Epithelial cell of esophagus (primary cell): ENCODE results near the gene PAFAH1B1.

Experiments used
- DNase-seq: peaks from one replicate; pipeline ENCODE4 v3.0.0; 2010; ENCODE audit warnings: low read depth
- H3K4me3 ChIP-seq: 2 replicates; pipeline ENCODE4 v1.5.1; 2011; ENCODE audit warnings: mild to moderate bottlenecking, low read length, control low read depth
- TF ChIP-seq, protein P1 (sequence below): IDR thresholded peaks from 2 replicates; pipeline ENCODE4 v1.5.1; 2011; ENCODE audit warnings: low read depth, mild to moderate bottlenecking, low read length, control low read depth, inconsistent platforms; ENCODE audit not compliant: insufficient read depth; ENCODE audit errors: missing control alignments

PAFAH1B1 gene

DNA sequence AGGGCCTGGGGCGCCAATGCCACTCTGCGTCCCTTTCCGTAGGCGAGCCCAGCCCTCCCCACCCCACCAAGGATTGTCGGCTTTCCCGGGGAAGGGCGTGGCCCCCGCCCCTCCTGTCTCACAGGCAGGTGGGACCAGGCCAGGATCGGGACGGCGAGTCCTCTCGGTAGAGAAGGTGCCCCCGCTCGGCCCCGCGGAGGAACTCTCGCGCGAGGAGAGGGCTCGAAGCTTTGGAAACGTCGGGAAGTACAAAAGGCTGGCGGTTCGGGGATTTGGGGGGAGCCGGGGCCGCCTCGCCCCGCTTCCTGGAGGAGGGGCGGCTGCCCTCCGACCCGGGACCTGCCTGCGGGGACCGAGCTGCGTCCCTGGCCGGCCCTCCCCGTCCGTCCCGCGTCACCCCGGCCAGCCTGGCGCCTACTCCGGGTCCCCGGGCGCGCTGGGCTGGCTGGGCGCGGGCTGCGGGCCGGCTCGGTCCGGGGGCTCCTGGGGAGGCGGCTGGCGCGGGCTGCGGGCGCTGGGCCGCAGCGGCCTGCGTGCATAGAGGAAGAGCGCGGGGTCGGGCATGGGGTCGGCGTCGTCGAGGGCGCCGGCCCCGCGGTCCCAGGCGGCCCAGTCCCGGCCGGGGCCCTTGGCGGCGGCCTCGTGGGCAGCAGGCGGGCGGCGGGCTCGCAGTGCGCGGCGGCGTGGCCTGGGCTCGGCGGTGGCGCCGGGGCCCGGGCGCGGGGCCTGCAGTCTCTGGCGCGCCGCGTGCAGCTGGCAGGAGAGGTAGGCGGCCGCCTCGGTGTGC lies 130.7 kb downstream of the PAFAH1B1 start:
- H3K4me3 ChIP-seq = no peak overlapping the region
- TF ChIP-seq, protein P1, sequence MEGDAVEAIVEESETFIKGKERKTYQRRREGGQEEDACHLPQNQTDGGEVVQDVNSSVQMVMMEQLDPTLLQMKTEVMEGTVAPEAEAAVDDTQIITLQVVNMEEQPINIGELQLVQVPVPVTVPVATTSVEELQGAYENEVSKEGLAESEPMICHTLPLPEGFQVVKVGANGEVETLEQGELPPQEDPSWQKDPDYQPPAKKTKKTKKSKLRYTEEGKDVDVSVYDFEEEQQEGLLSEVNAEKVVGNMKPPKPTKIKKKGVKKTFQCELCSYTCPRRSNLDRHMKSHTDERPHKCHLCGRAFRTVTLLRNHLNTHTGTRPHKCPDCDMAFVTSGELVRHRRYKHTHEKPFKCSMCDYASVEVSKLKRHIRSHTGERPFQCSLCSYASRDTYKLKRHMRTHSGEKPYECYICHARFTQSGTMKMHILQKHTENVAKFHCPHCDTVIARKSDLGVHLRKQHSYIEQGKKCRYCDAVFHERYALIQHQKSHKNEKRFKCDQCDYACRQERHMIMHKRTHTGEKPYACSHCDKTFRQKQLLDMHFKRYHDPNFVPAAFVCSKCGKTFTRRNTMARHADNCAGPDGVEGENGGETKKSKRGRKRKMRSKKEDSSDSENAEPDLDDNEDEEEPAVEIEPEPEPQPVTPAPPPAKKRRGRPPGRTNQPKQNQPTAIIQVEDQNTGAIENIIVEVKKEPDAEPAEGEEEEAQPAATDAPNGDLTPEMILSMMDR = no peak
- peak; percentile 12 for DNase-seq

DNA sequence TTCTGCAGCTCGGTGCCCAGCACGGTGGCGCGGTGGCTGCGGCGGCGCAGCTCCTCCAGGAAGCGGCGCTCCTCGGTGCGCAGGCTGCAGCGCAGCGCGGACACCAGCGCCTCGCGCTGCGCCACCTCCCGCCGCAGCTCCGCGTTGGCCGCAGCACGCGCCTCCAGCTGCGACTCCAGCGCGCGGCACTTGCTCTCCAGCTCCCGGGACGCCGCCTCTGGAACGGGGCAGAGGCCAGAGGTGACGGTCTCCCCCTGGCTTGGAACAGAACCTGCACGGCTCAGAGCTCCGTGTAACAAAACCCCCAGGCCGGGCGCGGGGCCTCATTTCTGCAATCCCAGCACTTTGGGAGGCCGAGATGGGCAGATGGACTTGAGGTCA lies 131.3 kb downstream of the PAFAH1B1 start:
- TF ChIP-seq, protein P1 = no peak
- H3K4me3 ChIP-seq = no peak overlapping the region
- peak; percentile 70 for DNase-seq

DNA sequence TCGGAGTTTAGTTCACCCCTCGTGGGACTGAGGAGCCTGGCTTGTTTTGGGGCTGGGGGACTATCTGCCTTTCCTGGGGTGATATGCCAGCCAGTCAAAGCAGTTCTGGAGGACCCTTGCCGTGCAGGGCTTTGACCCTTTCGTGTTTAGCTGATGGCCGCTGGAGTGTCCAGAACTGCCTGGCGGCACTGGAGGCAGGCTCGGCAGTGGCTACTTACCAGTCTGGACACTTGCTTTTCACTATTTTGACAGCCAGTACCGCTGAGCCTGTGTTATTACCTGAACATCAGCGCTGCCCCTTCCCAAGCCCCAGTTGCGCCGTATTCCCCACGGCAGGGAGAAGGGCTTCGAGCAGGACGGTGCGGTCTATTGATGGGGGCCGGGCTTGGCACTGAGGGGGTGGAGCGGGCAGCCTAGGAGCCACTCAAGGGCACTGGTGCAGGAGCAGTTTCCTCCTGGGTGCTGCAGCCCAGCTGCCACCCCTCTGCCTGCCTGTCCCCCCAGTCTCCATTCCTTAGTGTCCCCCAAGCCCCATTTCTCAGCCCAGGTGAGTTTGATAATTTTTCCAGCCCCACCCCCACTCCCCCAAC lies 137.4 kb downstream of the PAFAH1B1 start:
- TF ChIP-seq, protein P1 = no peak
- H3K4me3 ChIP-seq = no peak overlapping the region
- DNase-seq = no peak

DNA sequence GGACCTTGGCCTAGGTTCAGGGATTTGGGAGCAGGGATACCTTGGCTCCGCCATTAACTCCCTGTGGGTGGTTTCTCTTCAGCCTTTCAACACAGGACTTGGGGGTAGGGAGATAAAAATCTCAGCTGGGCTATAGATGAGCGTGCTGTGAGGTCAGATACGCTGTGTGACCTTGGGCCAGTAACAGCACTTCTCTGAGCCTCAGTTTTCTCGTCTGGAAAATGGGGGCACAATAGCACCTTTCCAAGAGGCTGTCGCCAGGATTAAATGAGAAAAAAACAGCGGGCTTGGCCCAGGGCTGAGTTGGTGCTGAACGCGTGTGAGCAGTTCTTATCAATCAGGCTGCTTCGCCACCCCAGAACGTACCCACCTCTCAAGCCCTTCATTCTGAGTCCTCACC lies 138.4 kb downstream of the PAFAH1B1 start:
- no peak for DNase-seq
- TF ChIP-seq, protein P1 = no peak
- no peak overlapping the region for H3K4me3 ChIP-seq

DNA sequence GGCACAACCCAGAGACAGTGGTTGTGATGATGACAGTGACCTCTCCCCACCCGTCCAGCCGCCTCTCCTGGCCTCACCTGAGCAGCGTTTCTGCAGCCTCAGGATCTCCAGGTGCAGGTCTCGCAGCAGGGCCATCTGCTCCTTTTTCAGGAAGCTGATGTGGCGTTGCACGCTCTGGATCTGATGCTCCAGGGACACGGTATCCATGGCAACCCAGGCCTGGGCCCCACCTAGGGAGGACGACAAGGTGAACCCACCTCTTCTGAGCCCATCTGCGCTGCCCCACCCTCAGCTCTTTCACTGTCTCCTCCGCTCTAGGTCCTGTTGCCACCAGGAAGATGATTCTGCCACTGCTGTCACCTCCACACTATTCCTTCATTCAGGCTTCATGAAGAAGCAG lies 141.5 kb downstream of the PAFAH1B1 start:
- DNase-seq = no peak
- no peak overlapping the region for H3K4me3 ChIP-seq
- TF ChIP-seq, protein P1 = no peak
